Endothelial cell of umbilical vein (primary cell): ENCODE results near the gene PEBP1. TPM values are rescaled to one million over a fixed set of nuclear protein-coding genes. Genes with fewer than 3 reads are reported as not detected.

Experiments used
- BruUV-seq: library from RNA; stranded (reverse); fragments of 400-500 nt; replicated peaks from 2 replicates; lab custom pipeline; 2021; lab: Mats Ljungman, UMichigan
- CTCF ChIA-PET: fragments of 300-600, 350-600 bp; sonication (Branson Sonifier 250); formaldehyde crosslinking; loops from one replicate; lab custom pipeline; 2021; ENCODE audit warnings: antibody characterized with exemption, inconsistent platforms; lab: Charles Lee
- POLR2A ChIA-PET: fragments of 300-600, 350-600 bp; sonication (Branson Sonifier 250); formaldehyde crosslinking; loops from one replicate; lab custom pipeline; 2021; ENCODE audit warnings: antibody characterized with exemption, inconsistent platforms; lab: Charles Lee
- DNase-seq: peaks from one replicate; pipeline ENCODE4 v3.0.0-alpha.2; 2011; ENCODE audit warnings: low read depth, low spot score
- FAIRE-seq: peaks from 2 replicates; lab custom pipeline; 2011; peaks lifted over from hg19 to GRCh38; lab: Jason Lieb, UNC
- H2AFZ ChIP-seq: 2 replicates; pipeline ENCODE4 v1.6.0; 2012; ENCODE audit warnings: low read depth, low read length, control low read depth, inconsistent platforms
- H3K27ac ChIP-seq: 2 replicates; pipeline ENCODE4 v1.5.1; 2011; ENCODE audit warnings: low read depth, mild to moderate bottlenecking, control low read depth, low read length, moderate library complexity; ENCODE audit not compliant: insufficient read depth
- H3K27me3 ChIP-seq, 2 experiments: 2 replicates each; pipeline versions ENCODE4 v1.6.0 to v1.6.1; 2011; ENCODE audit warnings: low read length in 2 of 2, mixed read lengths in 1 of 2; ENCODE audit not compliant: control insufficient read depth in 2 of 2, insufficient read depth in 2 of 2
- H3K36me3 ChIP-seq, 2 experiments: 2 replicates in 1 of 2; 3 replicates in 1 of 2; pipeline ENCODE4 v1.5.1; 2011; ENCODE audit warnings: low read length in 2 of 2, mild to moderate bottlenecking in 1 of 2, moderate library complexity in 1 of 2; ENCODE audit not compliant: control insufficient read depth in 2 of 2, insufficient read depth in 2 of 2; ENCODE audit errors: extremely low read depth in 1 of 2
- H3K4me1 ChIP-seq: 3 replicates; pipeline ENCODE4 v1.5.1; 2011; ENCODE audit warnings: mild to moderate bottlenecking, low read length; ENCODE audit not compliant: control insufficient read depth, insufficient read depth; ENCODE audit errors: extremely low read depth
- H3K4me2 ChIP-seq: 2 replicates; pipeline ENCODE4 v1.6.1; 2011; ENCODE audit warnings: low read length, control low read depth, mixed read lengths; ENCODE audit not compliant: insufficient read depth
- H3K4me3 ChIP-seq, 3 experiments: fragments of 200-600 bp in 1 of 3; sonication (generic), shearing (Covaris generic) in 1 of 3; replicated peaks in 1 of 3; 2 replicates each; pipeline ENCODE4 v1.5.1; 2011 to 2016; ENCODE audit warnings: control low read depth in 3 of 3, low read length in 3 of 3, mild to moderate bottlenecking in 2 of 3, inconsistent platforms in 1 of 3, low read depth in 1 of 3, moderate library complexity in 1 of 3; ENCODE audit not compliant: insufficient read depth in 1 of 3
- H3K79me2 ChIP-seq: 2 replicates; pipeline ENCODE4 v1.6.0; 2012; ENCODE audit warnings: low read length, inconsistent platforms; ENCODE audit not compliant: control insufficient read depth, insufficient read depth
- H3K9ac ChIP-seq: replicated peaks from 2 replicates; pipeline ENCODE3; 2011; ENCODE audit warnings: low read length, control low read depth; ENCODE audit not compliant: insufficient read depth; ENCODE audit errors: extremely low read depth
- H3K9me1 ChIP-seq: replicated peaks from 3 replicates; pipeline ENCODE4 v1.6.0; 2011; ENCODE audit warnings: mild to moderate bottlenecking, low read length; ENCODE audit not compliant: control insufficient read depth, insufficient read depth; ENCODE audit errors: extremely low read depth
- H3K9me3 ChIP-seq: replicated peaks from 2 replicates; pipeline ENCODE4 v1.5.1; 2012; ENCODE audit warnings: low read length, inconsistent platforms; ENCODE audit not compliant: control insufficient read depth, insufficient read depth
- H4K20me1 ChIP-seq: replicated peaks from 2 replicates; pipeline ENCODE3; 2011; ENCODE audit warnings: mild to moderate bottlenecking, low read length; ENCODE audit not compliant: control insufficient read depth, insufficient read depth; ENCODE audit errors: extremely low read depth
- EZH2 ChIP-seq: IDR thresholded peaks from 2 replicates; pipeline ENCODE4 v1.6.1; 2012; ENCODE audit warnings: borderline replicate concordance, low read depth, mild to moderate bottlenecking, moderate library complexity, low read length, inconsistent platforms; ENCODE audit not compliant: severe bottlenecking
- FOS ChIP-seq: IDR thresholded peaks from 2 replicates; pipeline ENCODE4 v1.6.1; 2011; ENCODE audit warnings: mild to moderate bottlenecking, low read length, moderate library complexity, borderline replicate concordance; ENCODE audit not compliant: insufficient read depth
- JUN ChIP-seq: IDR thresholded peaks from 2 replicates; pipeline ENCODE4 v1.6.1; 2011; ENCODE audit warnings: borderline replicate concordance, low read depth; ENCODE audit not compliant: insufficient read length, insufficient read depth
- MAX ChIP-seq: IDR thresholded peaks from 2 replicates; pipeline ENCODE4 v1.6.1; 2011; ENCODE audit not compliant: insufficient read depth, insufficient read length
- POLR2A ChIP-seq: IDR thresholded peaks from 2 replicates; pipeline ENCODE4 v1.6.1; 2012; ENCODE audit warnings: low read depth, mild to moderate bottlenecking, control low read depth, low read length
- POLR2AphosphoS5 ChIP-seq: IDR thresholded peaks from 2 replicates; pipeline ENCODE4 v1.6.1; 2012; ENCODE audit warnings: low read depth, mild to moderate bottlenecking, control low read depth, low read length, moderate library complexity; ENCODE audit not compliant: insufficient read depth
- dilution Hi-C: fragments of 300-500 bp; cut with MboI; formaldehyde crosslinking; loops from one replicate; pipeline ENCODE4 v1.15.0; 2019; ENCODE audit warnings: low sequenced_read_pairs; ENCODE audit not compliant: extremely low pct_ligation_motif_present
- intact Hi-C: fragments of 100-400 bp; cut with micrococcal nuclease; formaldehyde crosslinking; loops from one replicate; pipeline ENCODE4 v1.10.0; 2022
- polyA plus RNA-seq, 4 experiments: library from polyadenylated mRNA; depleted of rRNA in 3 of 4; stranded (reverse) in 3 of 4; unstranded in 1 of 4; fragments of >200 nt; gene quantifications; 2 replicates each; pipeline versions ENCODE4 v1.2.1 to v1.2.3, GENCODE V29; 2011 to 2012; ENCODE audit warnings: missing spikeins in 1 of 4
- total RNA-seq: library from RNA; stranded (reverse); gene quantifications from 2 replicates; pipeline ENCODE4 v1.2.3, GENCODE V29; 2021

PEBP1 gene
- total and polyA plus RNA-seq, 2 donors (not counting 3 experiments of a cell fraction or from before 2014, with no cell fraction given): 185 to 261 TPM

GRCh38 chr12:118145798-118146156, 9.9 kb downstream of the PEBP1 start:
- DNase-seq: no peak
- H3K4me1 ChIP-seq: no peaks in the 10 kb centered on the region
- no peak for FAIRE-seq
- BruUV-seq: no TSS peak
- H3K9me1 ChIP-seq: no peaks in the 10 kb centered on the region
- TF ChIP-seq MAX: no peak
- TF ChIP-seq POLR2AphosphoS5: no peak
- no peak for TF ChIP-seq POLR2A
- no peaks in the 10 kb centered on the region for H3K9me3 ChIP-seq
- dilution Hi-C loops: no loop called here
- intact Hi-C loops: no loop called here
- H3K36me3 ChIP-seq: peaks cover 7 to 22% of the 10 kb centered on the region in 2 experiments
- ChIA-PET CTCF (interaction anchor here (1.4 to 1.5 kb wide), 2 partner anchors 10 to 19 kb away, joined by 3 read pairs; partner anchors contain the start of gene PEBP1), POLR2A (no interaction called here)
- H4K20me1 ChIP-seq: no peaks in the 10 kb centered on the region
- H2AFZ ChIP-seq: no peak overlapping the region
- H3K4me2 ChIP-seq: no peak overlapping the region
- no peak overlapping the region for H3K27ac ChIP-seq
- H3K9ac ChIP-seq: no peak overlapping the region
- H3K27me3 ChIP-seq: no peaks in the 10 kb centered on the region
- no peaks in the 10 kb centered on the region for H3K79me2 ChIP-seq
- no peak overlapping the region for H3K4me3 ChIP-seq

- H3K27me3 ChIP-seq: no peaks in the 10 kb centered on the region
- TF ChIP-seq EZH2: no peak
- TF ChIP-seq POLR2AphosphoS5: no peak
- no peak for TF ChIP-seq FOS
- TF ChIP-seq JUN: no peak
- TF ChIP-seq MAX: no peak
- FAIRE-seq: no peak
- no peaks in the 10 kb centered on the region for H4K20me1 ChIP-seq
- H3K9me1 ChIP-seq: no peaks in the 10 kb centered on the region
- no peak overlapping the region for H3K4me3 ChIP-seq
- H3K79me2 ChIP-seq: no peaks in the 10 kb centered on the region
- no peak overlapping the region for H3K9ac ChIP-seq
- DNase-seq: no peak
- dilution Hi-C loops: no loop called here
- no peak overlapping the region for H3K27ac ChIP-seq
- intact Hi-C loops: no loop called here
- peaks cover 6 to 18% of the 10 kb centered on the region in 2 experiments for H3K36me3 ChIP-seq
- H2AFZ ChIP-seq: no peak overlapping the region
- no TSS peak for BruUV-seq
- ChIA-PET POLR2A (no interaction called here), CTCF (interaction anchor here (1.8 kb wide), 1 partner anchor 27 kb away, joined by 6 read pairs; no protein-coding TSS in a partner anchor)
- H3K4me1 ChIP-seq: no peaks in the 10 kb centered on the region
- no peaks in the 10 kb centered on the region for H3K9me3 ChIP-seq
- H3K4me2 ChIP-seq: no peak overlapping the region
These were observed 12.4 kb downstream of the PEBP1 start for GRCh38 chr12:118148287-118148686.
